CD4-positive, alpha-beta memory T cell (primary cell): Measurements from ENCODE around the gene COMP. TPM values are rescaled to one million over a fixed set of nuclear protein-coding genes. Genes with fewer than 3 reads are reported as not detected.
"Not testable (repeated sequence)": the region's sequence is repeated elsewhere in the genome, so short reads cannot be mapped to it uniquely, and the experiment has no call there.

Source experiments
- CTCF ChIA-PET: fragments of 350-600 bp; sonication (Branson Sonifier 250); formaldehyde crosslinking; loops from one replicate; lab custom pipeline; 2021; ENCODE audit warnings: inconsistent platforms; ENCODE audit not compliant: partially characterized antibody; lab: Charles Lee
- POLR2A ChIA-PET: fragments of 350-600 bp; sonication (Branson Sonifier 250); formaldehyde crosslinking; loops from one replicate; lab custom pipeline; 2021; ENCODE audit not compliant: partially characterized antibody; lab: Charles Lee
- DNase-seq, 5 donors: peaks; one replicate each; pipeline versions ENCODE4 v3.0.0 to v3.0.0-alpha.2; 2020 to 2022; ENCODE audit warnings: mixed read lengths in 1 of 5
- H3K27ac ChIP-seq: one replicate; pipeline ENCODE4 v1.7.0; 2013; ENCODE audit warnings: low read depth, low read length
- H3K27me3 ChIP-seq: 2 replicates; pipeline ENCODE4 v1.7.0; 2013; ENCODE audit warnings: mild to moderate bottlenecking, low read length, moderate library complexity; ENCODE audit not compliant: insufficient read depth
- H3K36me3 ChIP-seq: 2 replicates; pipeline ENCODE4 v1.7.0; 2013; ENCODE audit warnings: mild to moderate bottlenecking, low read length, moderate library complexity; ENCODE audit not compliant: insufficient read depth
- H3K4me1 ChIP-seq: 2 replicates; pipeline ENCODE4 v1.7.0; 2013; ENCODE audit warnings: mild to moderate bottlenecking, low read length, moderate library complexity; ENCODE audit not compliant: insufficient read depth
- H3K4me3 ChIP-seq, 2 donors: one replicate each; pipeline ENCODE4 v1.7.0; 2013; ENCODE audit warnings: low read length in 2 of 2, mild to moderate bottlenecking in 1 of 2
- H3K9me3 ChIP-seq, 2 donors: one replicate each; pipeline ENCODE4 v1.7.0; 2013; ENCODE audit warnings: low read length in 2 of 2, control low read depth in 1 of 2; ENCODE audit not compliant: control insufficient read depth in 1 of 2
- H3K27ac Mint-ChIP-seq, 7 donors: one replicate each; pipeline ENCODE4 v1.8.0; 2020 to 2021; ENCODE audit warnings: mixed read lengths in 7 of 7, mild to moderate bottlenecking in 6 of 7, inconsistent platforms in 3 of 7, moderate library complexity in 3 of 7
- H3K27me3 Mint-ChIP-seq, 2 donors: one replicate each; pipeline ENCODE4 v1.8.0; 2020 to 2021; ENCODE audit warnings: mixed read lengths in 2 of 2
- H3K36me3 Mint-ChIP-seq, 2 donors: one replicate each; pipeline ENCODE4 v1.8.0; 2020 to 2021; ENCODE audit warnings: mixed read lengths in 2 of 2, inconsistent platforms in 1 of 2, mild to moderate bottlenecking in 1 of 2
- H3K4me1 Mint-ChIP-seq, 4 donors: one replicate each; pipeline ENCODE4 v1.8.0; 2020 to 2021; ENCODE audit warnings: mixed read lengths in 4 of 4, mild to moderate bottlenecking in 1 of 4
- H3K4me3 Mint-ChIP-seq, 8 donors: one replicate each; pipeline ENCODE4 v1.8.0; 2020 to 2021; ENCODE audit warnings: mixed read lengths in 8 of 8, mild to moderate bottlenecking in 7 of 8, moderate library complexity in 6 of 8, inconsistent platforms in 3 of 8
- H3K9me3 Mint-ChIP-seq, 8 donors: one replicate each; pipeline ENCODE4 v1.8.0; 2020 to 2021; ENCODE audit warnings: mixed read lengths in 8 of 8, mild to moderate bottlenecking in 5 of 8, inconsistent platforms in 3 of 8, moderate library complexity in 1 of 8
- intact Hi-C: fragments of 100-400 bp; cut with micrococcal nuclease; formaldehyde crosslinking; loops from one replicate; pipeline ENCODE4 v1.15.1; 2023
- polyA plus RNA-seq, 2 donors: library from polyadenylated mRNA; unstranded; fragments of 300-500 nt; fragmentation: Illumina TruSeq; gene quantifications; one replicate each; pipeline ENCODE4 v1.2.3, GENCODE V29; 2021
- total RNA-seq, 2 experiments: library from RNA; stranded (reverse); gene quantifications; one replicate each; pipeline ENCODE4 v1.2.3, GENCODE V29; 2021

Gene COMP
- total and polyA plus RNA-seq, 4 experiments from 2014 or later = not detected

GRCh38 chr19:18816645-18817044, 25.5 kb upstream of the COMP start:
- H3K27ac ChIP-seq, H3K4me3 Mint-ChIP-seq, intact Hi-C loops, DNase-seq, H3K4me3 ChIP-seq, CTCF ChIA-PET, H3K4me1 ChIP-seq, POLR2A ChIA-PET, H3K36me3 ChIP-seq, H3K9me3 Mint-ChIP-seq, H3K27me3 ChIP-seq, H3K36me3 Mint-ChIP-seq, H3K27ac Mint-ChIP-seq, H3K27me3 Mint-ChIP-seq, H3K9me3 ChIP-seq, H3K4me1 Mint-ChIP-seq: not testable (repeated sequence)

- no peaks in the 10 kb centered on the region for H3K4me1 ChIP-seq
- ChIA-PET CTCF (no interaction called here), POLR2A (no interaction called here)
- no peak overlapping the region for H3K27ac ChIP-seq
- intact Hi-C loops = no loop called here
- no peaks in the 10 kb centered on the region for H3K9me3 ChIP-seq
- no peaks in the 10 kb centered on the region for H3K27me3 ChIP-seq
- no peaks in the 10 kb centered on the region for H3K36me3 Mint-ChIP-seq
- H3K27me3 Mint-ChIP-seq = no peaks in the 10 kb centered on the region
- H3K9me3 Mint-ChIP-seq = no peaks in the 10 kb centered on the region
- H3K36me3 ChIP-seq = no peaks in the 10 kb centered on the region
- DNase-seq = no peak
- H3K4me3 Mint-ChIP-seq = no peak overlapping the region
- no peak overlapping the region for H3K27ac Mint-ChIP-seq
- no peak overlapping the region for H3K4me3 ChIP-seq
- no peaks in the 10 kb centered on the region for H3K4me1 Mint-ChIP-seq
These were observed 24.6 kb upstream of the COMP start for GRCh38 chr19:18815673-18816072.

GRCh38 chr19:18814063-18814462, 23.0 kb upstream of the COMP start:
- Histone ChIP-seq H3K4me1 (no peaks in the 10 kb centered on the region), H3K27ac (no peak overlapping the region), H3K9me3 (no peaks in the 10 kb centered on the region), H3K36me3 (no peaks in the 10 kb centered on the region), H3K27me3 (no peaks in the 10 kb centered on the region), H3K4me3 (no peak overlapping the region)
- Mint-ChIP-seq H3K27ac (peak overlapping the region in 1 of 7 donors; percentile 19), H3K4me3 (no peak overlapping the region), H3K27me3 (peaks cover 3 to 4% of the 10 kb centered on the region in 2 donors), H3K4me1 (peaks cover 0 to 4% (median 3%) of the 10 kb centered on the region in 4 donors), H3K9me3 (no peaks in the 10 kb centered on the region), H3K36me3 (no peaks in the 10 kb centered on the region)
- intact Hi-C loops = no loop called here
- ChIA-PET CTCF (no interaction called here), POLR2A (no interaction called here)
- no peak for DNase-seq

DNA sequence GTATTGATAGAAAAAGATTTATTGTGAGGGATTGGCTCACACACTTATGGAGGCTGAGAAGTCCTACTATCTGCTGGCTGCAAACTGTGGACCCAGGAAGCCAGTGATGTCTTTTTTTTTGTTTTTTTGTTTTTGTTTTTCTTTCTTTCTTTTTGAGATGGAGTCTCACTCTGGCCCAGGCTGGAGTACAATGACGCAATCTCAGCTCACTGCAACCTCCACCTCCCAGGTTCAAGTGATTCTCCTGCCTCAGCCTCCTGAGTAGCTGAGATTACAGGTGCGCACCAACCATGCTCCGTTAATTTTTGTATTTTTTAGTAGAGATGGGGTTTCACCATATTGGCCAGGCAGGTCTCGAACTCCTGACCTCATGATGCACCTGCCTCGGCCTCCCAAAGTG, 20.5 kb upstream of the COMP start:
- H3K4me1 Mint-ChIP-seq, H3K36me3 Mint-ChIP-seq, H3K36me3 ChIP-seq, H3K27me3 Mint-ChIP-seq, H3K9me3 Mint-ChIP-seq, H3K4me3 ChIP-seq, H3K27ac Mint-ChIP-seq, POLR2A ChIA-PET, intact Hi-C loops, H3K4me1 ChIP-seq, H3K9me3 ChIP-seq, H3K4me3 Mint-ChIP-seq, H3K27ac ChIP-seq, CTCF ChIA-PET, H3K27me3 ChIP-seq, DNase-seq: not testable (repeated sequence)

- Histone ChIP-seq H3K27ac (no peak overlapping the region), H3K4me1 (no peaks in the 10 kb centered on the region), H3K36me3 (no peaks in the 10 kb centered on the region), H3K9me3 (no peaks in the 10 kb centered on the region), H3K27me3 (no peaks in the 10 kb centered on the region), H3K4me3 (no peak overlapping the region)
- Mint-ChIP-seq H3K36me3 (no peaks in the 10 kb centered on the region), H3K9me3 (no peaks in the 10 kb centered on the region), H3K4me3 (peak overlapping the region in 4 of 8 donors; percentile 18 to 75 (median 26)), H3K27ac (peak overlapping the region in 2 of 7 donors; percentile 31 to 43), H3K4me1 (peaks cover 0 to 7% (median 3%) of the 10 kb centered on the region in 4 donors), H3K27me3 (peaks cover 3 to 4% of the 10 kb centered on the region in 2 donors)
- DNase-seq = no peak
- intact Hi-C loops = no loop called here
- CTCF ChIA-PET = no interaction called here
- POLR2A ChIA-PET = no interaction called here
These were observed 18.2 kb upstream of the COMP start for GRCh38 chr19:18809149-18809868.

GRCh38 chr19:18807861-18808331, 16.8 kb upstream of the COMP start:
- Histone ChIP-seq H3K4me3 (no peak overlapping the region), H3K4me1 (no peaks in the 10 kb centered on the region), H3K27me3 (no peaks in the 10 kb centered on the region), H3K27ac (no peak overlapping the region), H3K9me3 (no peaks in the 10 kb centered on the region), H3K36me3 (no peaks in the 10 kb centered on the region)
- Mint-ChIP-seq H3K36me3 (no peaks in the 10 kb centered on the region), H3K4me3 (no peak overlapping the region), H3K9me3 (peaks cover 0 to 2% (median 0%) of the 10 kb centered on the region in 8 donors), H3K27ac (no peak overlapping the region), H3K27me3 (peaks cover 8 to 9% of the 10 kb centered on the region in 2 donors), H3K4me1 (peaks cover 0 to 7% (median 3%) of the 10 kb centered on the region in 4 donors)
- intact Hi-C loops = no loop called here
- CTCF ChIA-PET = no interaction called here
- DNase-seq = no peak
- POLR2A ChIA-PET = no interaction called here

GRCh38 chr19:18804643-18805042, 13.5 kb upstream of the COMP start:
- peaks cover 0 to 2% (median 0%) of the 10 kb centered on the region in 8 donors for H3K9me3 Mint-ChIP-seq
- H3K27ac Mint-ChIP-seq = no peak overlapping the region
- intact Hi-C loops = no loop called here
- no peaks in the 10 kb centered on the region for H3K4me1 ChIP-seq
- DNase-seq = no peak
- ChIA-PET CTCF (interaction anchor here (1.3 kb wide), 1 partner anchor 26 kb away, joined by 3 read pairs; no protein-coding TSS in a partner anchor), POLR2A (no interaction called here)
- H3K27me3 Mint-ChIP-seq = peaks cover 8 to 10% of the 10 kb centered on the region in 2 donors
- no peak overlapping the region for H3K4me3 Mint-ChIP-seq
- H3K27ac ChIP-seq = no peak overlapping the region
- H3K36me3 ChIP-seq = no peaks in the 10 kb centered on the region
- H3K4me3 ChIP-seq = no peak overlapping the region
- H3K4me1 Mint-ChIP-seq = peaks cover 0 to 6% (median 3%) of the 10 kb centered on the region in 4 donors
- H3K36me3 Mint-ChIP-seq = no peaks in the 10 kb centered on the region
- no peaks in the 10 kb centered on the region for H3K27me3 ChIP-seq
- H3K9me3 ChIP-seq = no peaks in the 10 kb centered on the region
